22Rv1 (cell line): ENCODE data around the gene NEU4.

Experiments used
- ZFX ChIP-seq: fragments of 450-650 bp; IDR thresholded peaks from 2 replicates; pipeline ENCODE4 v1.6.1; 2017; ENCODE audit warnings: antibody characterized with exemption, borderline replicate concordance
- TF ChIP-seq, protein P1 (sequence below): fragments of 450-650 bp; IDR thresholded peaks from 2 replicates; pipeline ENCODE4 v1.5.1; 2017; ENCODE audit warnings: mild to moderate bottlenecking

- TF ChIP-seq, protein P1, sequence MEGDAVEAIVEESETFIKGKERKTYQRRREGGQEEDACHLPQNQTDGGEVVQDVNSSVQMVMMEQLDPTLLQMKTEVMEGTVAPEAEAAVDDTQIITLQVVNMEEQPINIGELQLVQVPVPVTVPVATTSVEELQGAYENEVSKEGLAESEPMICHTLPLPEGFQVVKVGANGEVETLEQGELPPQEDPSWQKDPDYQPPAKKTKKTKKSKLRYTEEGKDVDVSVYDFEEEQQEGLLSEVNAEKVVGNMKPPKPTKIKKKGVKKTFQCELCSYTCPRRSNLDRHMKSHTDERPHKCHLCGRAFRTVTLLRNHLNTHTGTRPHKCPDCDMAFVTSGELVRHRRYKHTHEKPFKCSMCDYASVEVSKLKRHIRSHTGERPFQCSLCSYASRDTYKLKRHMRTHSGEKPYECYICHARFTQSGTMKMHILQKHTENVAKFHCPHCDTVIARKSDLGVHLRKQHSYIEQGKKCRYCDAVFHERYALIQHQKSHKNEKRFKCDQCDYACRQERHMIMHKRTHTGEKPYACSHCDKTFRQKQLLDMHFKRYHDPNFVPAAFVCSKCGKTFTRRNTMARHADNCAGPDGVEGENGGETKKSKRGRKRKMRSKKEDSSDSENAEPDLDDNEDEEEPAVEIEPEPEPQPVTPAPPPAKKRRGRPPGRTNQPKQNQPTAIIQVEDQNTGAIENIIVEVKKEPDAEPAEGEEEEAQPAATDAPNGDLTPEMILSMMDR = no peak
- TF ChIP-seq ZFX = no peak
Observed at GRCh38 chr2:241777170-241777685, 31.8 kb upstream of the NEU4 start.
